ENCODE results near the gene TSPEAR. TPM values are rescaled to one million over a fixed set of nuclear protein-coding genes. Genes with fewer than 3 reads are reported as not detected.
"Not testable (repeated sequence)": the region's sequence is repeated elsewhere in the genome, so short reads cannot be mapped to it uniquely, and the experiment has no call there.

TSPEAR gene
- total and polyA plus RNA-seq, 4 experiments from 2014 or later = 0.07 TPM; not detected in 3

GRCh38 chr21:44564099-44564498 is 147.3 kb downstream of the TSPEAR start:
- H3K27ac Mint-ChIP-seq = peak overlapping the region in 1 of 7 donors; percentile 23
- H3K36me3 Mint-ChIP-seq = peaks cover 2 to 3% of the 10 kb centered on the region in 2 donors
- Histone ChIP-seq H3K27me3 (ENCODE audit: insufficient read depth, low read length) (no peaks in the 10 kb centered on the region), H3K4me1 (ENCODE audit: insufficient read depth, low read length) (peaks cover 13% of the 10 kb centered on the region), H3K4me3 (ENCODE audit: low read length in 2 of 2) (no peak overlapping the region), H3K9me3 (ENCODE audit: control insufficient read depth in 1 of 2, low read length in 2 of 2) (no peaks in the 10 kb centered on the region), H3K36me3 (ENCODE audit: insufficient read depth, low read length) (no peaks in the 10 kb centered on the region), H3K27ac (ENCODE audit: low read depth, low read length) (no peak overlapping the region)
- H3K4me3 Mint-ChIP-seq = no peak overlapping the region
- peaks cover 0 to 1% of the 10 kb centered on the region in 2 donors for H3K27me3 Mint-ChIP-seq
- intact Hi-C loops (cut with micrococcal nuclease) = no loop called here
- peaks cover 9 to 14% (median 11%) of the 10 kb centered on the region in 4 donors for H3K4me1 Mint-ChIP-seq
- ChIA-PET CTCF (ENCODE audit: partially characterized antibody) (interaction anchor here (1.2 kb wide), 1 partner anchor 179 kb away, joined by 3 read pairs; no protein-coding TSS in a partner anchor), POLR2A (ENCODE audit: partially characterized antibody) (interaction anchor here (0.7 kb wide), 1 partner anchor 17 kb away, joined by 3 read pairs; no protein-coding TSS in a partner anchor)
- DNase-seq = no peak
- peaks cover 2 to 36% (median 28%) of the 10 kb centered on the region in 8 donors for H3K9me3 Mint-ChIP-seq

- Mint-ChIP-seq H3K9me3 (peaks cover 2 to 44% (median 25%) of the 10 kb centered on the region in 8 donors), H3K27ac (peak within 1 kb of the TSS in 3 of 7 donors; percentile 17 to 79 (median 62)), H3K4me3 (no peak within 1 kb of the TSS), H3K4me1 (no peaks in the 10 kb centered on the region), H3K36me3 (peaks cover 2 to 3% of the 10 kb centered on the region in 2 donors), H3K27me3 (peaks cover 0 to 4% of the 10 kb centered on the region in 2 donors)
- H3K27me3 ChIP-seq (ENCODE audit: insufficient read depth, low read length) = no peaks in the 10 kb centered on the region
- no peaks in the 10 kb centered on the region for H3K9me3 ChIP-seq (ENCODE audit: control insufficient read depth in 1 of 2, low read length in 2 of 2)
- H3K36me3 ChIP-seq (ENCODE audit: insufficient read depth, low read length) = no peaks in the 10 kb centered on the region
- no peak for DNase-seq
- CTCF ChIA-PET (ENCODE audit: partially characterized antibody) = no interaction called here
- H3K4me3 ChIP-seq (ENCODE audit: low read length in 2 of 2) = no peak within 1 kb of the TSS
- H3K4me1 ChIP-seq (ENCODE audit: insufficient read depth, low read length) = no peaks in the 10 kb centered on the region
- POLR2A ChIA-PET (ENCODE audit: partially characterized antibody) = no interaction called here
- no peak within 1 kb of the TSS for H3K27ac ChIP-seq (ENCODE audit: low read depth, low read length)
- intact Hi-C loops (cut with micrococcal nuclease) = no loop called here
These were observed 152.7 kb downstream of the TSPEAR start, which contains the start of gene KRTAP10-3 for GRCh38 chr21:44558695-44559094. Gene KRTAP10-3 (minus strand): TSS chr21:44558795. CDS start chr21:44558715, 80 bp downstream.

- DNase-seq; H3K4me1 Mint-ChIP-seq; CTCF ChIA-PET (ENCODE audit: partially characterized antibody); H3K27ac ChIP-seq (ENCODE audit: low read depth, low read length); H3K9me3 ChIP-seq (ENCODE audit: control insufficient read depth in 1 of 2, low read length in 2 of 2); H3K36me3 ChIP-seq (ENCODE audit: insufficient read depth, low read length); H3K27me3 Mint-ChIP-seq; H3K4me3 Mint-ChIP-seq; H3K4me1 ChIP-seq (ENCODE audit: insufficient read depth, low read length); intact Hi-C loops (cut with micrococcal nuclease); H3K36me3 Mint-ChIP-seq; POLR2A ChIA-PET (ENCODE audit: partially characterized antibody); H3K27me3 ChIP-seq (ENCODE audit: insufficient read depth, low read length); H3K4me3 ChIP-seq (ENCODE audit: low read length in 2 of 2): not testable (repeated sequence)
- Mint-ChIP-seq H3K27ac (peak overlapping the region in 2 of 7 donors; percentile 17 to 79), H3K9me3 (peaks cover 2 to 48% (median 26%) of the 10 kb centered on the region in 8 donors)
These were observed 153.1 kb downstream of the TSPEAR start for GRCh38 chr21:44558329-44558675.

- Mint-ChIP-seq H3K4me1 (no peaks in the 10 kb centered on the region), H3K27ac (peak overlapping the region in 1 of 7 donors; percentile 79), H3K9me3 (peaks cover 2 to 47% (median 25%) of the 10 kb centered on the region in 8 donors), H3K27me3 (peaks cover 0 to 4% of the 10 kb centered on the region in 2 donors), H3K4me3 (no peak overlapping the region), H3K36me3 (peaks cover 2 to 3% of the 10 kb centered on the region in 2 donors)
- no peaks in the 10 kb centered on the region for H3K36me3 ChIP-seq (ENCODE audit: insufficient read depth, low read length)
- H3K27me3 ChIP-seq (ENCODE audit: insufficient read depth, low read length) = no peaks in the 10 kb centered on the region
- intact Hi-C loops (cut with micrococcal nuclease) = no loop called here
- no peak for DNase-seq
- ChIA-PET CTCF (ENCODE audit: partially characterized antibody) (no interaction called here), POLR2A (ENCODE audit: partially characterized antibody) (no interaction called here)
- H3K4me1 ChIP-seq (ENCODE audit: insufficient read depth, low read length) = no peaks in the 10 kb centered on the region
- no peaks in the 10 kb centered on the region for H3K9me3 ChIP-seq (ENCODE audit: control insufficient read depth in 1 of 2, low read length in 2 of 2)
- no peak overlapping the region for H3K27ac ChIP-seq (ENCODE audit: low read depth, low read length)
- no peak overlapping the region for H3K4me3 ChIP-seq (ENCODE audit: low read length in 2 of 2)
These were observed 153.7 kb downstream of the TSPEAR start for GRCh38 chr21:44557491-44558328.

GRCh38 chr21:44556879-44557278 is 154.5 kb downstream of the TSPEAR start:
- Histone ChIP-seq H3K27ac (ENCODE audit: low read depth, low read length) (no peak overlapping the region), H3K27me3 (ENCODE audit: insufficient read depth, low read length) (no peaks in the 10 kb centered on the region), H3K4me3 (ENCODE audit: low read length in 2 of 2) (no peak overlapping the region), H3K9me3 (ENCODE audit: control insufficient read depth in 1 of 2, low read length in 2 of 2) (no peaks in the 10 kb centered on the region), H3K4me1 (ENCODE audit: insufficient read depth, low read length) (no peaks in the 10 kb centered on the region), H3K36me3 (ENCODE audit: insufficient read depth, low read length) (no peaks in the 10 kb centered on the region)
- intact Hi-C loops (cut with micrococcal nuclease) = no loop called here
- POLR2A ChIA-PET (ENCODE audit: partially characterized antibody) = no interaction called here
- CTCF ChIA-PET (ENCODE audit: partially characterized antibody) = no interaction called here
- no peak for DNase-seq
- Mint-ChIP-seq H3K36me3 (peaks cover 2 to 3% of the 10 kb centered on the region in 2 donors), H3K27me3 (peaks cover 0 to 4% of the 10 kb centered on the region in 2 donors), H3K4me3 (no peak overlapping the region), H3K9me3 (peaks cover 2 to 38% (median 18%) of the 10 kb centered on the region in 8 donors), H3K27ac (no peak overlapping the region), H3K4me1 (no peaks in the 10 kb centered on the region)

DNA sequence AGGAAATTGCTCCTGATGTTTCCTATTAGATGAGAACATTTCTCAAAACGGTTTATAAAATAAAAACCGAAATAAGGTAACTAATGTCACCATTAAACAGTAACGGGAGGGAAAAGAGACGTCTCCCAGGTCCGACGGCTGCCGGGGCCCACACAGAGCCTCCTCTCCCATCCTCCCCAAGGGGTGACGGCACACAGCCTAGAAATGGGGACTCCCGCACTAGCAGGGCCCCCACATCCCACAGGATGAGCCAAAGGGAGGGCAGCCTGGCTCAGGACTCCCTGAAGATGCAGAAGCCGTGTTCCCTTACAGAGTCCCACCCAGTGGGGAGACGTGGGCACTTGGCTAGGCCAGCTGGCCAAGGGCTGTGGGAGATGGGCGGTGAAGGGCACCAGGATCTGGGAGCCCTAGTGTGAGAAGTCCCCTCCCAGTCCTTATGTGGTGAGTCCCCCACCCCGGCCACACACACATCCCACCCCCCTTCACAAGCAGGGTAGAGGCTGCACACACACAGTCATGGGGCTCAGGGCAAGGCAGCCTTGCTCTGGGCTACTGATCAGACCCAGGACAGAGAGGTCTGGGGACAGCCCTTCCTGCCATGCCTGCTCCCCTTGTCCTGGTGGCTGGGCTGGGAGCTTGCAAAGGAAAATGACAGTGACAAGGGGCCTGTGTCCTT is 156.0 kb downstream of the TSPEAR start:
- Histone ChIP-seq H3K27me3 (ENCODE audit: insufficient read depth, low read length) (no peaks in the 10 kb centered on the region), H3K27ac (ENCODE audit: low read depth, low read length) (no peak overlapping the region), H3K4me3 (ENCODE audit: low read length in 2 of 2) (no peak overlapping the region), H3K4me1 (ENCODE audit: insufficient read depth, low read length) (no peaks in the 10 kb centered on the region), H3K36me3 (ENCODE audit: insufficient read depth, low read length) (no peaks in the 10 kb centered on the region), H3K9me3 (ENCODE audit: control insufficient read depth in 1 of 2, low read length in 2 of 2) (no peaks in the 10 kb centered on the region)
- DNase-seq = no peak
- H3K27ac Mint-ChIP-seq = no peak overlapping the region
- CTCF ChIA-PET (ENCODE audit: partially characterized antibody) = no interaction called here
- peaks cover 0 to 3% of the 10 kb centered on the region in 2 donors for H3K36me3 Mint-ChIP-seq
- intact Hi-C loops (cut with micrococcal nuclease) = no loop called here
- H3K27me3 Mint-ChIP-seq = peaks cover 0 to 4% of the 10 kb centered on the region in 2 donors
- H3K4me1 Mint-ChIP-seq = peaks cover 0 to 5% (median 0%) of the 10 kb centered on the region in 4 donors
- no peak overlapping the region for H3K4me3 Mint-ChIP-seq
- peaks cover 0 to 23% (median 9%) of the 10 kb centered on the region in 8 donors for H3K9me3 Mint-ChIP-seq
- POLR2A ChIA-PET (ENCODE audit: partially characterized antibody) = no interaction called here

DNA sequence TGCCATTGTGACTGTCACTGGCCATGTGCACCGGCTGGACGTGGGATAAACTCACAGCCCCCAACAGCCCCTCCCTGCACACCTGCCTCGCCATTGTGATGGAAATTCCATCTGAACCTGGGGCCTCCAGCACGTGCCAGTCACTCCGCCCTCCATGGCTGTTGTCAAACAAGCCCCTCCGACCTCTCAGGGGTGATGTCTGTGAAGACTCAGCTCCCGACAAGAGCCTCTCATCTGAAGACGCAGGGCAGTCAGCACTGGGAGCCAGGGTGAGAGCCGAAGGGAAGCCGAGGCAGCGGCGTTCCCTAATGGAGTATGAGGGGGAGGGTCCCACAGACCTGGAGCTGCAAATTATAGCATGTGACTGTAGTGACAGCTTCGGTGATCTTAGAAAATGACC is 158.7 kb downstream of the TSPEAR start:
- peaks cover 0 to 13% (median 6%) of the 10 kb centered on the region in 8 donors for H3K9me3 Mint-ChIP-seq
- Histone ChIP-seq H3K4me3 (ENCODE audit: low read length in 2 of 2) (no peak overlapping the region), H3K4me1 (ENCODE audit: insufficient read depth, low read length) (peaks cover 9% of the 10 kb centered on the region), H3K27me3 (ENCODE audit: insufficient read depth, low read length) (no peaks in the 10 kb centered on the region), H3K36me3 (ENCODE audit: insufficient read depth, low read length) (no peaks in the 10 kb centered on the region), H3K27ac (ENCODE audit: low read depth, low read length) (no peak overlapping the region), H3K9me3 (ENCODE audit: control insufficient read depth in 1 of 2, low read length in 2 of 2) (no peaks in the 10 kb centered on the region)
- no peak for DNase-seq
- H3K4me1 Mint-ChIP-seq = peaks cover 10 to 24% (median 16%) of the 10 kb centered on the region in 4 donors
- ChIA-PET CTCF (ENCODE audit: partially characterized antibody) (interaction anchor here (1.0 to 1.4 kb wide), 2 partner anchors 42 to 190 kb away, joined by 3 read pairs; no protein-coding TSS in a partner anchor), POLR2A (ENCODE audit: partially characterized antibody) (no interaction called here)
- H3K36me3 Mint-ChIP-seq = peaks cover 3 to 10% of the 10 kb centered on the region in 2 donors
- H3K4me3 Mint-ChIP-seq = no peak overlapping the region
- H3K27me3 Mint-ChIP-seq = peaks cover 0 to 1% of the 10 kb centered on the region in 2 donors
- intact Hi-C loops (cut with micrococcal nuclease) = no loop called here
- no peak overlapping the region for H3K27ac Mint-ChIP-seq

Measured in CD4-positive, alpha-beta memory T cell (primary cell).